Measurements from ENCODE around the gene ICE2.

Gene ICE2

GRCh38 chr15:60384053-60384452 is 94.9 kb downstream of the ICE2 start:
- Histone ChIP-seq H3K27ac (no peak overlapping the region), H3K27me3 (ENCODE audit: insufficient read depth, low read depth, severe bottlenecking) (no peaks in the 10 kb centered on the region), H3K9me3 (ENCODE audit: severe bottlenecking) (no peaks in the 10 kb centered on the region), H3K36me3 (no peaks in the 10 kb centered on the region), H3K4me3 (ENCODE audit: low read depth, low read length) (no peak overlapping the region)
- TF ChIP-seq CTCF (IDR thresholded peaks at IDR 0.05; ENCODE audit: low read depth, low read length): no peak
- DNase-seq: no peak

- H3K4me3 ChIP-seq (ENCODE audit: low read depth, low read length): no peak overlapping the region
- no peak for TF ChIP-seq CTCF (IDR thresholded peaks at IDR 0.05; ENCODE audit: low read depth, low read length)
- H3K9me3 ChIP-seq (ENCODE audit: severe bottlenecking): no peaks in the 10 kb centered on the region
- H3K36me3 ChIP-seq: no peaks in the 10 kb centered on the region
- H3K27ac ChIP-seq: no peak overlapping the region
- no peak for DNase-seq
- no peaks in the 10 kb centered on the region for H3K27me3 ChIP-seq (ENCODE audit: insufficient read depth, low read depth, severe bottlenecking)
These were observed 95.9 kb downstream of the ICE2 start for GRCh38 chr15:60382773-60383674.

GRCh38 chr15:60381148-60381788 is 97.7 kb downstream of the ICE2 start:
- H3K4me3 ChIP-seq (ENCODE audit: low read depth, low read length): no peak overlapping the region
- no peaks in the 10 kb centered on the region for H3K9me3 ChIP-seq (ENCODE audit: severe bottlenecking)
- no peak for TF ChIP-seq CTCF (IDR thresholded peaks at IDR 0.05; ENCODE audit: low read depth, low read length)
- H3K27me3 ChIP-seq (ENCODE audit: insufficient read depth, low read depth, severe bottlenecking): no peaks in the 10 kb centered on the region
- no peak overlapping the region for H3K27ac ChIP-seq
- no peaks in the 10 kb centered on the region for H3K36me3 ChIP-seq
- DNase-seq: no peak

GRCh38 chr15:60379525-60380274 is 99.2 kb downstream of the ICE2 start:
- no peaks in the 10 kb centered on the region for H3K27me3 ChIP-seq (ENCODE audit: insufficient read depth, low read depth, severe bottlenecking)
- TF ChIP-seq CTCF (IDR thresholded peaks at IDR 0.05; ENCODE audit: low read depth, low read length): no peak
- no peaks in the 10 kb centered on the region for H3K36me3 ChIP-seq
- no peaks in the 10 kb centered on the region for H3K9me3 ChIP-seq (ENCODE audit: severe bottlenecking)
- H3K4me3 ChIP-seq (ENCODE audit: low read depth, low read length): no peak overlapping the region
- DNase-seq: no peak
- H3K27ac ChIP-seq: no peak overlapping the region

- Histone ChIP-seq H3K27ac (no peak overlapping the region), H3K36me3 (no peaks in the 10 kb centered on the region), H3K27me3 (ENCODE audit: insufficient read depth, low read depth, severe bottlenecking) (no peaks in the 10 kb centered on the region), H3K9me3 (ENCODE audit: severe bottlenecking) (no peaks in the 10 kb centered on the region), H3K4me3 (ENCODE audit: low read depth, low read length) (no peak overlapping the region)
- DNase-seq: no peak
- TF ChIP-seq CTCF (IDR thresholded peaks at IDR 0.05; ENCODE audit: low read depth, low read length): no peak
These were observed 99.8 kb downstream of the ICE2 start for GRCh38 chr15:60379185-60379524.
